Activated CD8-positive, alpha-beta memory T cell treated with anti-CD3 and anti-CD28 coated beads, Interleukin-2, amount 10 ng/mL, durations not matched to agents 7 days and 5 days (primary cell): Measurements from ENCODE around the gene SLC9A3. TPM values are rescaled to one million over a fixed set of nuclear protein-coding genes. Genes with fewer than 3 reads are reported as not detected.

ENCODE experiments used
- ATAC-seq: fragments of 150-1000 bp; cut with Tn5 transposase; one replicate; pipeline ENCODE4 v1.10.0; 2021; ENCODE audit warnings: moderate library complexity
- CTCF ChIA-PET: fragments of 350-600 bp; sonication (Branson Sonifier 250); formaldehyde crosslinking; loops from one replicate; lab custom pipeline; 2021; ENCODE audit warnings: antibody characterized with exemption; lab: Charles Lee
- DNase-seq: peaks from one replicate; pipeline ENCODE4 v3.0.0-alpha.2; 2020
- H3K27ac Mint-ChIP-seq: one replicate; pipeline ENCODE4 v1.8.0; 2021; ENCODE audit warnings: mild to moderate bottlenecking, mixed read lengths
- H3K27me3 Mint-ChIP-seq: one replicate; pipeline ENCODE4 v1.8.0; 2021; ENCODE audit warnings: mixed read lengths
- H3K36me3 Mint-ChIP-seq: one replicate; pipeline ENCODE4 v1.8.0; 2021; ENCODE audit warnings: mild to moderate bottlenecking, mixed read lengths
- H3K4me1 Mint-ChIP-seq: one replicate; pipeline ENCODE4 v1.8.0; 2021; ENCODE audit warnings: mixed read lengths
- H3K4me3 Mint-ChIP-seq: one replicate; pipeline ENCODE4 v1.8.0; 2021; ENCODE audit warnings: mild to moderate bottlenecking, moderate library complexity, mixed read lengths
- H3K9me3 Mint-ChIP-seq: one replicate; pipeline ENCODE4 v1.8.0; 2022; ENCODE audit warnings: low read depth, mixed read lengths
- total RNA-seq, 2 experiments: library from RNA; stranded (reverse); gene quantifications; one replicate each; pipeline ENCODE4 v1.2.3, GENCODE V29; 2021

The SLC9A3 gene
- total RNA-seq, 2 experiments from 2014 or later, result 1.3 to 1.7 TPM

GRCh38 chr5:521680-522079, 2.6 kb downstream of the SLC9A3 start:
- CTCF ChIA-PET, result no interaction called here
- no peak overlapping the region for H3K4me3 Mint-ChIP-seq
- H3K4me1 Mint-ChIP-seq, result peaks cover 2% of the 10 kb centered on the region
- DNase-seq (no peak), ATAC-seq (no peak)
- peaks cover 42% of the 10 kb centered on the region for H3K27me3 Mint-ChIP-seq
- H3K9me3 Mint-ChIP-seq, result no peaks in the 10 kb centered on the region
- H3K27ac Mint-ChIP-seq, result no peak overlapping the region
- H3K36me3 Mint-ChIP-seq, result no peaks in the 10 kb centered on the region

DNA sequence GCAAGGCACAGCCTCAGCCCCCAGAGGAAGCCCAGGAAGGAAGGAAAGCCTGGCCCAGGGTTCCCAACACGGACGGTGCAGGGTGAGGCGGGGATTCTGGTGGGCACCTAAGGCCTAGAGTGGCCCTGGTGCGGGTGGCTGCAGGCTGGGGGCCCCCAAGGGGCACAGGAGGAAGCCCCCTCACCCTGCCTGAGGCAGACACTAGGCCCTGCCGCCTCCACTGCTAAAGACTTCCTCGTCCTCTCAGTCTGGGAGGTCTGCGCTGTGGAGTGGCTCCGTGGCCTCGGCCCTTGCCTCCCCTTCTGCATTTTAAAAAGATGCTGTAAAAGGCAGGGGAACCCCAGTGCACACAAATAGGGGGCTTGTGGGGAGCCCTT, 3.4 kb downstream of the SLC9A3 start:
- Mint-ChIP-seq H3K36me3 (no peaks in the 10 kb centered on the region), H3K27ac (no peak overlapping the region), H3K4me3 (no peak overlapping the region), H3K4me1 (peaks cover 2% of the 10 kb centered on the region), H3K9me3 (no peaks in the 10 kb centered on the region), H3K27me3 (peaks cover 33% of the 10 kb centered on the region)
- DNase-seq (no peak), ATAC-seq (no peak)
- CTCF ChIA-PET, result no interaction called here

- DNase-seq (no peak), ATAC-seq (no peak)
- H3K27ac Mint-ChIP-seq, result no peak overlapping the region
- peaks cover 28% of the 10 kb centered on the region for H3K27me3 Mint-ChIP-seq
- H3K36me3 Mint-ChIP-seq, result no peaks in the 10 kb centered on the region
- H3K9me3 Mint-ChIP-seq, result no peaks in the 10 kb centered on the region
- H3K4me3 Mint-ChIP-seq, result no peak overlapping the region
- CTCF ChIA-PET, result no interaction called here
- peaks cover 2% of the 10 kb centered on the region for H3K4me1 Mint-ChIP-seq
These were observed 3.9 kb downstream of the SLC9A3 start for GRCh38 chr5:520196-520849.

GRCh38 chr5:518721-519120, 5.5 kb downstream of the SLC9A3 start:
- Mint-ChIP-seq H3K27me3 (peaks cover 21% of the 10 kb centered on the region), H3K4me1 (peaks cover 2% of the 10 kb centered on the region), H3K27ac (no peak overlapping the region), H3K36me3 (no peaks in the 10 kb centered on the region), H3K9me3 (no peaks in the 10 kb centered on the region), H3K4me3 (no peak overlapping the region)
- DNase-seq (no peak), ATAC-seq (no peak)
- CTCF ChIA-PET, result no interaction called here

DNA sequence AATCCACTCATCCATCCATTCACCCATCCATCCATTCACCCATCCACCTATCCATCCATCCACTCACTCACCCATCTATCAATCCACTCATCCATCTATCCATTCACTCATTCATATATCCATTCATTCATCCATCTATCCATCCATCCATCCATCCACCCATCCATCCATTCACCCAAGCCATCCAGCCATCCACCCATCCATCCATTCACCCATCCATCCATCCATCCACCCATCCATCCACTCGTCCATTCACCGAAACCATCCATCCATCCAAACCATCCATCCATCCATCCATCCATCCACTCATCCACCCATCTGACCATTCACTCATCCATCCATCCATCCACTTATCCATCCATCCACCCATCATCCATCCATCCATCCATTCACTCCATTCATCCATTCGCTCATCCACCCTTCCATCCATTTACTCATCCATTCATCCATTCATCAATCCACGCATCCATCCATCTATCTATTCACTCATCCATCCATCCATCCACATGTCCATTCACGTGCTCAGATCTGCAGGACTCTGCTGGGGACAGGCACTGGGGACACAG, 6.6 kb downstream of the SLC9A3 start:
- Mint-ChIP-seq H3K4me3 (no peak overlapping the region), H3K27ac (no peak overlapping the region), H3K4me1 (no peaks in the 10 kb centered on the region), H3K27me3 (peaks cover 11% of the 10 kb centered on the region), H3K36me3 (no peaks in the 10 kb centered on the region), H3K9me3 (no peaks in the 10 kb centered on the region)
- CTCF ChIA-PET, result no interaction called here
- DNase-seq (no peak), ATAC-seq (no peak)

DNA sequence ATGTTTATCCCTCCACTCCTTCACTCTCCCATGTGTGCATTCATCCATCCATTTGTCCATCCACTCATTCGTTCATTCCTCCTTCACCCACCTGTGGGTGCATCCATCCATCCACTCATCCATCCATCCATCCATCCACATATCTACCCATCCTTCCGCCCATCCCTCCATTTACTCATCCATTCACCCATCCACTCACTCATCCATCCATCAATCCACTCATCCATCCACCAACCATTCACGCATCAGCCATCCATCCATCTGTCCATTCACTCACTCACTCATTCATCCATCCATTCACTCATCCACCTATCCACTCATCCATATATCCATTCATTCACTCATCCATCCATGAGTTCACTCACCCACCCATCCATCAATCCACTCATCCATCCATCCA, 7.3 kb downstream of the SLC9A3 start:
- ATAC-seq, result no peak
- no peak overlapping the region for H3K4me3 Mint-ChIP-seq
- H3K27me3 Mint-ChIP-seq, result peaks cover 11% of the 10 kb centered on the region
- no peaks in the 10 kb centered on the region for H3K36me3 Mint-ChIP-seq
- CTCF ChIA-PET, result no interaction called here
- H3K27ac Mint-ChIP-seq, result no peak overlapping the region
- H3K4me1 Mint-ChIP-seq, result no peaks in the 10 kb centered on the region
- H3K9me3 Mint-ChIP-seq, result no peaks in the 10 kb centered on the region
- no peak for DNase-seq

- ATAC-seq (no peak), DNase-seq (no peak)
- H3K4me3 Mint-ChIP-seq, result no peak overlapping the region
- H3K9me3 Mint-ChIP-seq, result no peaks in the 10 kb centered on the region
- CTCF ChIA-PET, result no interaction called here
- peaks cover 7% of the 10 kb centered on the region for H3K27me3 Mint-ChIP-seq
- no peaks in the 10 kb centered on the region for H3K36me3 Mint-ChIP-seq
- H3K27ac Mint-ChIP-seq, result no peak overlapping the region
- no peaks in the 10 kb centered on the region for H3K4me1 Mint-ChIP-seq
These were observed 7.8 kb downstream of the SLC9A3 start for GRCh38 chr5:516338-516925.

- no peak for ATAC-seq
- Mint-ChIP-seq H3K4me3 (no peak overlapping the region), H3K4me1 (no peaks in the 10 kb centered on the region), H3K36me3 (no peaks in the 10 kb centered on the region), H3K27me3 (peaks cover 5% of the 10 kb centered on the region), H3K9me3 (no peaks in the 10 kb centered on the region), H3K27ac (no peak overlapping the region)
- CTCF ChIA-PET, result no interaction called here
- DNase-seq, result no peak
These were observed 8.9 kb downstream of the SLC9A3 start for GRCh38 chr5:515273-515836.

DNA sequence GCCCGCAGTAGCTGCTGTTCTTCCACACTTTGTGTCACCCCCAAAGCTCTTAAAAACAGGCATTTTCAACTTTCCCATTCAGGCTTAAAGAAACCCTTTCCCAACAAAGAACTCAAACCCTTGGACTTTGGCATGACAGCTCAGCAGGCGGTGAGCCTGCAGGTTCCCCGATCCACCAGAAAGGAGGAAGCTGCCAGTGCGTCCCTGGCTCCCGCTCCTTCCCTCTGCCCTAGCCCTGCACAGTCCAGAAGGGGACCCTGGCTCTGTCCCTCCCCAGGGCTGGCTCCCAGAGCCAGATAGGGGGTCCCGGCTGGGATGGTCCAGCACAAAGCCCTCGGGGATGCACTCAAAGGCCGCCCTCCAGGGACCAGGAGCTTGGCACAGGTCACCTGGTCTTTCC, 9.6 kb downstream of the SLC9A3 start:
- Mint-ChIP-seq H3K27me3 (peaks cover 5% of the 10 kb centered on the region), H3K4me3 (no peak overlapping the region), H3K36me3 (no peaks in the 10 kb centered on the region), H3K9me3 (no peaks in the 10 kb centered on the region), H3K27ac (no peak overlapping the region), H3K4me1 (no peaks in the 10 kb centered on the region)
- CTCF ChIA-PET, result no interaction called here
- DNase-seq, result no peak
- ATAC-seq, result no peak

GRCh38 chr5:514101-514485, 10.2 kb downstream of the SLC9A3 start:
- no peaks in the 10 kb centered on the region for H3K9me3 Mint-ChIP-seq
- CTCF ChIA-PET, result no interaction called here
- ATAC-seq (no peak), DNase-seq (no peak)
- peaks cover 5% of the 10 kb centered on the region for H3K27me3 Mint-ChIP-seq
- no peak overlapping the region for H3K4me3 Mint-ChIP-seq
- no peaks in the 10 kb centered on the region for H3K36me3 Mint-ChIP-seq
- no peaks in the 10 kb centered on the region for H3K4me1 Mint-ChIP-seq
- H3K27ac Mint-ChIP-seq, result no peak overlapping the region

DNA sequence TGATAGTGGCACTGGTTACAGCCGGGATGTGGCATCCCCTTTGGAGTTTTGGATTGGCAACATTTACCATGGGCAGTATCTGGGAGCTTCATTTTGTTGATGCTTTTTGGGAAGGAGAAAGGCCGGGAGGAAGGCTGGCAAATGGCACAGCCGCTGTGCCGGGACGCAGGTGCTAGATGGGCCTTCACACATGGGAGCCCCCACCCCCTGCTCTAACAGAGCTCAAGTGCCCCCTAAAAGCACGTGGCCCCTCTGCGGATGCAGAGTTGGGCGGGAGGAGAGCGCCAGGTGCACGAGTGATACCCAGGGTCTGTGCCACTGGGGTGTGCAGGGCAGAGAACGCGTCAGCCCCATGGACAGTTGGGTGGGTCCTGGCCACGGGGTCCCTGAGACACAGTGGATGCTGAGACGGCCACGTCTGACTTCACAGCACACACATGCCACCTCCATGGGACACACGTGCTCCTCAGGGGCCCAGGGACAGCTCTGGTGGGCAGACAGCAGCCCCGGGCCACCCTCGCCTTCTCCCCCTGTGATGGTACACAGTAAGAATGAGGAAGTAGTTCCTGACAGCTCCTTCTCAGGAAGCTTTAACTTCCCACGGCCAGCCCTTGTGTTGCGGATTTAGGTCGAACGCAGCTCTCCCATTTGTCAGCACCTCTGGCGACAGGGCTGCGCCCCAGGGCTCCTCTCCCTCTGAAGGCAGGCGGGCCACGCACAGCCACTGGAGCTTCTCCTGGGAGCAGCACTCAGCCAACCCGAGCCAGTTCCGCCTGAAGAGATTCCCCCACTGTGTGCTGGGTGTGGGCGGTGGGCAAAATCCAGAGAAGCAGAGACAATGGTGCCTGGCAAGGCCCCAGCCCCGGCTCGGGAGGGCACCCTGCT, 10.8 kb downstream of the SLC9A3 start:
- Mint-ChIP-seq H3K9me3 (no peaks in the 10 kb centered on the region), H3K36me3 (no peaks in the 10 kb centered on the region), H3K4me3 (no peak overlapping the region), H3K4me1 (no peaks in the 10 kb centered on the region), H3K27ac (no peak overlapping the region), H3K27me3 (peaks cover 5% of the 10 kb centered on the region)
- DNase-seq (no peak), ATAC-seq (no peak)
- CTCF ChIA-PET, result no interaction called here

- H3K4me3 Mint-ChIP-seq, result no peak overlapping the region
- no peak for ATAC-seq
- H3K9me3 Mint-ChIP-seq, result no peaks in the 10 kb centered on the region
- CTCF ChIA-PET, result no interaction called here
- H3K4me1 Mint-ChIP-seq, result no peaks in the 10 kb centered on the region
- no peaks in the 10 kb centered on the region for H3K27me3 Mint-ChIP-seq
- no peaks in the 10 kb centered on the region for H3K36me3 Mint-ChIP-seq
- no peak for DNase-seq
- H3K27ac Mint-ChIP-seq, result no peak overlapping the region
These were observed 12.8 kb downstream of the SLC9A3 start for GRCh38 chr5:511476-511875.

GRCh38 chr5:510521-510920, 13.7 kb downstream of the SLC9A3 start:
- Mint-ChIP-seq H3K27me3 (no peaks in the 10 kb centered on the region), H3K4me1 (no peaks in the 10 kb centered on the region), H3K27ac (no peak overlapping the region), H3K4me3 (no peak overlapping the region), H3K36me3 (no peaks in the 10 kb centered on the region), H3K9me3 (no peaks in the 10 kb centered on the region)
- DNase-seq (no peak), ATAC-seq (no peak)
- CTCF ChIA-PET, result no interaction called here
